ENCODE measurements around the gene ARID3B. TPM values are rescaled to one million over a fixed set of nuclear protein-coding genes. Genes with fewer than 3 reads are reported as not detected.

The ARID3B gene
- total RNA-seq, 1 experiment from 2014 or later: 12.7 TPM

- in situ Hi-C loops (cut with HindIII; ENCODE audit: low pct_unique_long_range_greater_than_20kb, low sequenced_read_pairs): no loop called here
- intact Hi-C loops (cut with micrococcal nuclease; ENCODE audit: unreplicated experiment): loop anchor here (5.0 kb wide), 1 partner anchor 243 kb away; no protein-coding TSS in a partner anchor
- ChIA-PET POLR2A (no interaction called here), CTCF (no interaction called here)
- Histone ChIP-seq H3K27me3 (ENCODE audit: control insufficient read depth, insufficient read depth, low read length) (no peaks in the 10 kb centered on the region), H3K9me3 (ENCODE audit: control insufficient read depth, insufficient read depth, low read depth, low read length) (no peaks in the 10 kb centered on the region), H3K27ac (ENCODE audit: low read length) (peak within 1 kb of the TSS; percentile 96), H3K4me3 (ENCODE audit: low read depth in 2 of 2, low read length in 2 of 2) (peak within 1 kb of the TSS; percentile 90 to 100), H3K36me3 (ENCODE audit: control insufficient read depth, insufficient read depth, low read length) (no peaks in the 10 kb centered on the region), H3K4me1 (ENCODE audit: control insufficient read depth, insufficient read depth, low read length) (peaks cover 15% of the 10 kb centered on the region)
- ATAC-seq (peak; percentile 92), DNase-seq (ENCODE audit: low read depth, low spot score) (no peak)
- no peak for TF ChIP-seq CTCF (IDR thresholded peaks at IDR 0.05)
- no peak for TF ChIP-seq TCF7L2 (IDR thresholded peaks at IDR 0.05; ENCODE audit: low read depth, low read length)
- peak; percentile 82; the same call in 1 of the 2 replicates for TF ChIP-seq SIN3A (IDR thresholded peaks at IDR 0.05; ENCODE audit: borderline replicate concordance, insufficient read depth, low read depth, low read length)
- TF ChIP-seq REST (IDR thresholded peaks at IDR 0.05; ENCODE audit: insufficient read depth in 1 of 2, low read depth in 2 of 2, low read length in 1 of 2): 0 out of 4 replicates have a peak, but pooled peaks of 1 of the 2 experiments have one; percentile 6
- TF ChIP-seq POLR2AphosphoS5 (IDR thresholded peaks at IDR 0.05; ENCODE audit: low read depth, low read length): peak; percentile 76; the same call in 1 of the 2 replicates
- BruUV-seq (replicated peaks): no TSS peak
Observed at GRCh38 chr15:74615508-74616365, 74.7 kb downstream of the ARID3B start, which contains the start of gene CLK3. Gene CLK3, plus strand, starts transcription at chr15:74615836. Its CDS starts 3,361 bp downstream, at chr15:74619197.

DNA sequence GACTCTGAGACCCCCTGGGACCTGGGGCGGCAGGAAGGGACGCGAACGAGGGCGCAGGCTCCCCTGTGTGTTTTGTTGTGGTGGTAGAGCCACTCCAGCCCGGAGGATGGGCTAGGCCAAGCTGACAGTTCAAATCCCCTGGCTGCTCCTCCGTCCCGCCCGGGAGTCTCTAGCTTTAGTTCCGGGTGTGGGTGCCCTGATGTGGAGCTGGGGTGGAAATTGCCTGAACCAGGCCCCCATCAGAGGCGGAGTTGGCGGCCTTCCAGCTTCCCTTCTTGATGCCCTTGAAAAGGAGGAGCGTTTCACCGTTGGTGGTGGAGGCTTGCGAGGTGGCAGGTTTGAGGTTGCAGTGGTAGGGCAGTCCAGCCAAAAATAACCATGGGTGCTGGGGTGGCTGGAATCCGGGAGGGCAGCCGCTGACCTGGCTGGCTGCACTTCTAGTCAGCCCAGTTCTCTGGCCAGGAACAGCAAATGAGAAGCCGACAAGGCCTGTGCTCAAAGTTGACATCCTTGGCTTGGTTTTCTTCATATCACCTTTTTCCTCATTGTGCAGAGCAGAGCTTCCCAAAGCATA is 75.4 kb downstream of the ARID3B start:
- in situ Hi-C loops (cut with HindIII; ENCODE audit: low pct_unique_long_range_greater_than_20kb, low sequenced_read_pairs) (no loop called here), intact Hi-C loops (cut with micrococcal nuclease; ENCODE audit: unreplicated experiment) (loop anchor here (5.0 kb wide), 1 partner anchor 244 kb away; no protein-coding TSS in a partner anchor)
- peaks cover 4% of the 10 kb centered on the region; the same call in 1 of the 2 replicates for H3K36me3 ChIP-seq (ENCODE audit: control insufficient read depth, insufficient read depth, low read length)
- H3K4me3 ChIP-seq (ENCODE audit: low read depth in 2 of 2, low read length in 2 of 2): peak overlapping the region; percentile 90 to 100
- ChIA-PET CTCF (no interaction called here), POLR2A (no interaction called here)
- DNase-seq (ENCODE audit: low read depth, low spot score) (no peak), ATAC-seq (no peak)
- TF ChIP-seq POLR2AphosphoS5 (IDR thresholded peaks at IDR 0.05; ENCODE audit: low read depth, low read length) (no peak), TCF7L2 (IDR thresholded peaks at IDR 0.05; ENCODE audit: low read depth, low read length) (no peak), CTCF (IDR thresholded peaks at IDR 0.05) (no peak), SIN3A (IDR thresholded peaks at IDR 0.05; ENCODE audit: borderline replicate concordance, insufficient read depth, low read depth, low read length) (0 out of 2 replicates have a peak, but pooled peaks have one; percentile 33), REST (IDR thresholded peaks at IDR 0.05; ENCODE audit: insufficient read depth in 1 of 2, low read depth in 2 of 2, low read length in 1 of 2) (no peak)
- H3K27ac ChIP-seq (ENCODE audit: low read length): peak overlapping the region; percentile 96
- no peaks in the 10 kb centered on the region for H3K9me3 ChIP-seq (ENCODE audit: control insufficient read depth, insufficient read depth, low read depth, low read length)
- no TSS peak for BruUV-seq (replicated peaks)
- H3K27me3 ChIP-seq (ENCODE audit: control insufficient read depth, insufficient read depth, low read length): no peaks in the 10 kb centered on the region
- peaks cover 21% of the 10 kb centered on the region for H3K4me1 ChIP-seq (ENCODE audit: control insufficient read depth, insufficient read depth, low read length)

Measured in Panc1 (cell line).